Stimulated activated naive CD4-positive, alpha-beta T cell (primary cell): Measurements from ENCODE around the gene R3HDM4.
"Not testable (repeated sequence)": the region's sequence is repeated elsewhere in the genome, so short reads cannot be mapped to it uniquely, and the experiment has no call there.

Experiments
- DNase-seq, 6 experiments: peaks; one replicate each; lab custom pipeline; 2025; lab: John Stamatoyannopoulos, UW

Gene R3HDM4

GRCh38 chr19:858284-858683 lies 54.7 kb downstream of the R3HDM4 start:
- DNase-seq = no peak

- DNase-seq = no peak
Measured at GRCh38 chr19:855566-856120, 57.4 kb downstream of the R3HDM4 start.

- DNase-seq = no peak
Measured at GRCh38 chr19:855142-855541, 57.9 kb downstream of the R3HDM4 start.

- no peak for DNase-seq
Measured at GRCh38 chr19:854549-854948, 58.5 kb downstream of the R3HDM4 start.

- not testable (repeated sequence) for DNase-seq
Measured at GRCh38 chr19:853614-854220, 59.3 kb downstream of the R3HDM4 start.

GRCh38 chr19:853014-853585 lies 59.9 kb downstream of the R3HDM4 start:
- DNase-seq = no peak

GRCh38 chr19:852136-853013 lies 60.6 kb downstream of the R3HDM4 start, which contains the start of gene ELANE:
Gene ELANE (plus strand): TSS chr19:852303. CDS start chr19:852329, 26 bp downstream.
- no peak for DNase-seq

- no peak for DNase-seq
Measured at GRCh38 chr19:850979-851335, 62.1 kb downstream of the R3HDM4 start.

- no peak for DNase-seq
Measured at GRCh38 chr19:850221-850978, 62.6 kb downstream of the R3HDM4 start.

GRCh38 chr19:849195-849594 lies 63.8 kb downstream of the R3HDM4 start:
- DNase-seq = not testable (repeated sequence)

GRCh38 chr19:848386-848921 lies 64.6 kb downstream of the R3HDM4 start:
- no peak for DNase-seq
